BE2C (cell line): ENCODE data around the gene FBP1.
"Not testable (repeated sequence)": the region's sequence is repeated elsewhere in the genome, so short reads cannot be mapped to it uniquely, and the experiment has no call there.

Source experiments
- DNase-seq: peaks from one replicate; pipeline ENCODE4 v3.0.0-alpha.2; 2020
- H3K27me3 ChIP-seq: fragments of 250-450 bp; sonication (Bioruptor Pico); 2 replicates; pipeline ENCODE4 v1.5.1; 2020; ENCODE audit warnings: mild to moderate bottlenecking
- H3K36me3 ChIP-seq: fragments of 250-450 bp; sonication (Bioruptor Pico); 2 replicates; pipeline ENCODE4 v1.5.1; 2020; ENCODE audit warnings: mild to moderate bottlenecking
- H3K4me1 ChIP-seq: fragments of 250-450 bp; sonication (Bioruptor Pico); 2 replicates; pipeline ENCODE4 v1.5.1; 2020
- H3K4me3 ChIP-seq: 2 replicates; pipeline ENCODE4 v1.5.1; 2011; ENCODE audit warnings: low read depth, low read length
- H3K9me3 ChIP-seq: fragments of 250-450 bp; sonication (Bioruptor Pico); 2 replicates; pipeline ENCODE4 v1.5.1; 2020
- TF ChIP-seq, protein P1 (sequence below): IDR thresholded peaks from 2 replicates; pipeline ENCODE4 v1.5.1; 2012; ENCODE audit warnings: mild to moderate bottlenecking, low read depth, low read length

The FBP1 gene

DNA sequence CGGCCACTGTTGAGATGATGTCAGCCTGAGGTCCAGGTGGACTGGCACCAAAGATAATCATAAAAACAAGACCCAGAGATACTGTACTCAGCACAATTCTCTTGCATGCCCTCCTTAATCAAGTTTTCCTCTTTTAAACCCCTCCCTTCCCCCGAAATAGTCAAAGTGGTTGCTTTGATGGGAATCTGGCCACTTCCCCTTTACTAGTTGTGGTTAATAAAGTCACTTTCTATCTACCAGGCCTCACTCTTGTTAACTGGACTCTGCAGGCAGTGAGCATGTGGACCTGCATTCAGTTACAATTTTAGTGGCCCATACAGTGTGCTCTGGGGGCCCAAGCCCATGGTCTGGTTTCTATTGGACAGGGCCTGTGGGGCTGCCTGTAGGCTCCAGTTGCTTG, 63.2 kb downstream of the FBP1 start:
- TF ChIP-seq, protein P1, sequence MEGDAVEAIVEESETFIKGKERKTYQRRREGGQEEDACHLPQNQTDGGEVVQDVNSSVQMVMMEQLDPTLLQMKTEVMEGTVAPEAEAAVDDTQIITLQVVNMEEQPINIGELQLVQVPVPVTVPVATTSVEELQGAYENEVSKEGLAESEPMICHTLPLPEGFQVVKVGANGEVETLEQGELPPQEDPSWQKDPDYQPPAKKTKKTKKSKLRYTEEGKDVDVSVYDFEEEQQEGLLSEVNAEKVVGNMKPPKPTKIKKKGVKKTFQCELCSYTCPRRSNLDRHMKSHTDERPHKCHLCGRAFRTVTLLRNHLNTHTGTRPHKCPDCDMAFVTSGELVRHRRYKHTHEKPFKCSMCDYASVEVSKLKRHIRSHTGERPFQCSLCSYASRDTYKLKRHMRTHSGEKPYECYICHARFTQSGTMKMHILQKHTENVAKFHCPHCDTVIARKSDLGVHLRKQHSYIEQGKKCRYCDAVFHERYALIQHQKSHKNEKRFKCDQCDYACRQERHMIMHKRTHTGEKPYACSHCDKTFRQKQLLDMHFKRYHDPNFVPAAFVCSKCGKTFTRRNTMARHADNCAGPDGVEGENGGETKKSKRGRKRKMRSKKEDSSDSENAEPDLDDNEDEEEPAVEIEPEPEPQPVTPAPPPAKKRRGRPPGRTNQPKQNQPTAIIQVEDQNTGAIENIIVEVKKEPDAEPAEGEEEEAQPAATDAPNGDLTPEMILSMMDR: no peak
- Histone ChIP-seq H3K9me3 (no peaks in the 10 kb centered on the region), H3K4me1 (no peaks in the 10 kb centered on the region), H3K27me3 (no peaks in the 10 kb centered on the region), H3K4me3 (no peak overlapping the region), H3K36me3 (no peaks in the 10 kb centered on the region)
- DNase-seq: no peak

DNA sequence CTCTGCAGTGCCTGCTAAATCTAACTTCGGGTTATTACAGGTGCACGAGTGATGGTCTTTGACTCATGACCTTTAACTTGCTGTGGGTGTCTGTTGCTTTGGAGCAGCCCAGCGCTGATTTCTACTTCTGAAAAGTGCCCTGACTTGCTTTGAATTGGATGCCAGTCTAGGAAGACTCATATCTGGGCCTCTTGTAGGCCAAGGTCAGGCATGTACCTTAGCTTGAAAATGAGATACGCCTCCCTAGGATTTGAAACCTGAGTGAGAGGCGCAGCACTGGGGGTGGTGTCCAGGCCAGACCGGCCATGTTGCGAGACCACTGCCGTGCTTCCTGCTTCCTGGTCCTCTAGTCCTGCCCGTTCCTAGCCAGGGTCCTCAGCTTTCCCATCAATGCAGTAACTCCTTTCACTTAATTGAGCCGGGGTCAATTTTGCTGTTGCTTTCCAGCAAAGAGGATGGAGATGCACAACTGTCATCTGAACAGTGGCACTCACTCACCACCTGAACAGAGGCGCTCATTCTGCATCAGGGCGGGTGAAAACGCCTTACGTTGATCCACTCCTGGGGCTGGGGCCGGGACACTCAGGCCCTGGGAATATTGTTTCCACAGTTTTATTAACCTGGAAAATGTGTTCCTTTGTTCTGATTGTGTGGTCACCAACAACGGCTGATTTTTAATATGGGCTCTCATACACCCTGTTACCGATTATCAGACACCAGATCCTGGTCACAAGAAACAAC, 70.2 kb downstream of the FBP1 start:
- TF ChIP-seq, protein P1: no peak
- H3K4me3 ChIP-seq: no peak overlapping the region
- no peaks in the 10 kb centered on the region; the same call in 1 of the 2 replicates for H3K9me3 ChIP-seq
- peaks cover 4% of the 10 kb centered on the region; the same call in 1 of the 2 replicates for H3K36me3 ChIP-seq
- H3K27me3 ChIP-seq: no peaks in the 10 kb centered on the region
- no peak for DNase-seq
- H3K4me1 ChIP-seq: no peaks in the 10 kb centered on the region

DNA sequence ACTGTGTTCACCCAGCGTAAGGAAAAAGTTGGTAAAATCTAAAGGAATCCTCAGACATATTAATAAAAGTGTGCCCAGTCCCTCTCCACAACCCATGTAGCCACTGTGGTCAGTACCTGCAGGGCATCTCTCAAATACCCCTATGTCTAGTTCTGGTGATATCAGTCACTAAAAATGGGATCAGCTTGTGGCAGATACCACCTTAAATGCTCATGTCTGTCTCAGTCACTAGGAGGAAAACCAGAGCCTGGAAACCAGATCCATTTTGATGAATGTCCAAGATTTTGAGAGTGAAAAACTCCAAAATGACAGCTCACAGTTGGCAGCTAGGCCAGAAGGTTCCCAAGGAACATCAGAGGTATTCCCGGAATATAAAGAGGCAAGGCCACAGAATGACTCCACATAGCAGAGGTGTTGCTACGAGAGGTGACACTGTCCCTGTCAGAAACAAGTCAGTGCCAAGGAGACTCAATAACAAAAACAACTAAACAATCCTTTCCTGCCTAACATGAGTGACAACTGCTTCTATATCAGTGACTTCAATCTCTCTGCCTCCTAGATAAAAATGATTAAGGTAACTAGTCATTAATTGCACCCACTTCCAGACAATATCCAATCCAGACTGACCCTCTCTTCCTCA, 70.9 kb downstream of the FBP1 start:
- no peak overlapping the region for H3K4me3 ChIP-seq
- H3K4me1 ChIP-seq: no peaks in the 10 kb centered on the region
- TF ChIP-seq, protein P1: no peak
- peaks cover 6% of the 10 kb centered on the region; the same call in 1 of the 2 replicates for H3K36me3 ChIP-seq
- no peaks in the 10 kb centered on the region for H3K27me3 ChIP-seq
- no peak for DNase-seq
- no peaks in the 10 kb centered on the region; the same call in 1 of the 2 replicates for H3K9me3 ChIP-seq

DNA sequence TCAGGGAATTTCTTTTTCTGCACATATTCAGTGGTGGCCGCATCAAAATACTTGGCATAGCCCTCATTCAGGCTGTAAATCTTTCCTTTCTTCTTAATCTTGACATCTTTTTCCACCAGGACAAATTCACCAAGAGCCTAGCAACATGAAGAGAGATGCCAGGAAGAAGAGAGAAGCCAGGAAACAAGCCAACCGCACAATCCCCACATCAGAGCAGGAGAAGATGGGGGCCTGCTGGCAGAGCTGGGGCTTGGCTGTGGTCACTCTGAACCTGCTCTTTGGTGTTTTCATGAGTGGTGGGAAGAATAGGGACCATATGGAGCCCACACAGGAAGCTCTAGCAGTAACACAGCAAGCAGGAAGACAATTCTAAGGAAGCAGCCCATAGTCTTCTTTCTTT, 72.0 kb downstream of the FBP1 start:
- H3K4me1 ChIP-seq: no peaks in the 10 kb centered on the region

DNA sequence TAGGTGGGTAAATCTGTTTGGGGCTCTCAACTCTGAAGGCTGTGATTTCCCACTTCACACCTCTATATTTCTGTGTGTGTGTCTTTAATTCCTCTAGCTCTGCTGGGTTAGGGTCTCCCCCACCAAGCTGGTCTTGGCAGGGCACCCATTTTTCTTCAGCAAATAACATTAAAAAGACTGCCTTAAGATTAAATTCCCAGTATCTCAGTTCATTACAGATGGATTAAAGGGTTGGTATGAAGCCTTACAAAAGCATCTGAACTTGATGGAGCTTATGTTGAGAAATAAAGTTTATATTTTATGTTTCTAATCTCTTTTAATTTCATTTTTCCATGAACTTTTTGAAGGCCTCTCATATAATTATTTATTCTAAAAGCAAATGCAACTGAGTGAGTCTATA, 72.8 kb downstream of the FBP1 start:
- DNase-seq: no peak
- no peaks in the 10 kb centered on the region for H3K4me1 ChIP-seq
- H3K27me3 ChIP-seq: no peaks in the 10 kb centered on the region
- no peak overlapping the region for H3K4me3 ChIP-seq
- TF ChIP-seq, protein P1: no peak
- no peaks in the 10 kb centered on the region; the same call in 1 of the 2 replicates for H3K9me3 ChIP-seq
- H3K36me3 ChIP-seq: peaks cover 9% of the 10 kb centered on the region; the same call in 1 of the 2 replicates

More for the DNA sequence above, 72.0 kb downstream of the FBP1 start:
- H3K9me3 ChIP-seq: no peaks in the 10 kb centered on the region; the same call in 1 of the 2 replicates
- H3K36me3 ChIP-seq: peaks cover 6% of the 10 kb centered on the region; the same call in 1 of the 2 replicates
- TF ChIP-seq, protein P1: no peak
- no peaks in the 10 kb centered on the region for H3K27me3 ChIP-seq
- DNase-seq: no peak
- no peak overlapping the region for H3K4me3 ChIP-seq

DNA sequence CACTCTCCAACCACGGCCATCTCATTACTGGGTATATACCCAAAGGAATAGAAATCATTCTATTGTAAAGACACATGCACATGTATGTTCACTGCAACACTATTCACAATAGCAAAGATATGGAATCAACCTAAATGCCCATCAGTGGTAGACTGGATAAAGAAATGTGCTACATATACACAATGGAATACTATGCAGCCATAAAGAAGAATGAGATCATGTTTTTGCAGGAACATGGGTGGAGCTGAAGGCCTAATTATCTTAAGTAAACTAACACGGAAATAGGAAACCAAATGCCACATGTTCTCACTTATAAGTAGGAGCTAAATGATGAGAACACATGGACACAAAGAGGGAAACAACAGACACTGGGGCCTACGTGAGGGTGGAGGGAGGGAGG, 75.0 kb downstream of the FBP1 start:
- not testable (repeated sequence) for H3K4me1 ChIP-seq, H3K4me3 ChIP-seq, DNase-seq, H3K27me3 ChIP-seq, H3K9me3 ChIP-seq
- peaks cover 22% of the 10 kb centered on the region for H3K36me3 ChIP-seq
